ENCODE results near the gene CSNK2A1.

GRCh38 chr20:469746-470490 lies 73.7 kb downstream of the CSNK2A1 start:
- no peak for TF ChIP-seq CTCF (IDR thresholded peaks at IDR 0.05; ENCODE audit: poor library complexity, severe bottlenecking)
- TF ChIP-seq SMC3 (conservative IDR thresholded peaks at IDR 0.05; ENCODE audit: poor library complexity) = no peak
- TF ChIP-seq REST (IDR thresholded peaks at IDR 0.05; ENCODE audit: borderline replicate concordance) = no peak
- TF ChIP-seq EP300 (conservative IDR thresholded peaks at IDR 0.05; ENCODE audit: poor library complexity, severe bottlenecking) = no peak
- no peak for TF ChIP-seq POLR2AphosphoS5 (IDR thresholded peaks at IDR 0.05)
- TF ChIP-seq RAD21 (conservative IDR thresholded peaks at IDR 0.05) = no peak
